PC-3 (cell line): Measurements from ENCODE around the gene GDI2.

Experiments used
- CTCF ChIP-seq: fragments of 300-600 bp; sonication (generic); conservative IDR thresholded peaks from 2 replicates; pipeline ENCODE4 v1.5.1; 2017; ENCODE audit warnings: antibody characterized with exemption, low read depth, mild to moderate bottlenecking, low read length
- EZH2phosphoT487 ChIP-seq: fragments of 300-600 bp; sonication (generic); IDR thresholded peaks from 2 replicates; pipeline ENCODE4 v1.6.1; 2018; ENCODE audit warnings: mild to moderate bottlenecking, antibody characterized with exemption, low read length, borderline replicate concordance

GRCh38 chr10:5833814-5834213 is 20.6 kb upstream of the GDI2 start:
- TF ChIP-seq CTCF (no peak), EZH2phosphoT487 (no peak)
